ENCODE results near the gene MARCHF3. TPM values are rescaled to one million over a fixed set of nuclear protein-coding genes. Genes with fewer than 3 reads are reported as not detected.
"Not testable (repeated sequence)": the region's sequence is repeated elsewhere in the genome, so short reads cannot be mapped to it uniquely, and the experiment has no call there.

The MARCHF3 gene
- total RNA-seq, 2 experiments from 2014 or later, result 1.1 to 1.5 TPM

- POLR2A ChIA-PET, result no interaction called here
Observed at GRCh38 chr5:127040796-127041520, 10.6 kb upstream of the MARCHF3 start.

GRCh38 chr5:127038550-127038949, 8.2 kb upstream of the MARCHF3 start:
- H3K36me3 Mint-ChIP-seq (ENCODE audit: low read depth), result no peaks in the 10 kb centered on the region
- DNase-seq, result no peak
- H3K27me3 Mint-ChIP-seq, result peaks cover 7% of the 10 kb centered on the region
- no peaks in the 10 kb centered on the region for H3K4me1 Mint-ChIP-seq
- no peak overlapping the region for H3K4me3 Mint-ChIP-seq
- H3K27ac Mint-ChIP-seq, result no peak overlapping the region
- no peaks in the 10 kb centered on the region for H3K9me3 Mint-ChIP-seq
- POLR2A ChIA-PET, result no interaction called here
- CTCF ChIA-PET, result no interaction called here

More at GRCh38 chr5:127040796-127041520, 10.6 kb upstream of the MARCHF3 start:
- H3K27ac Mint-ChIP-seq, result no peak overlapping the region
- H3K4me1 Mint-ChIP-seq, result no peaks in the 10 kb centered on the region
- H3K4me3 Mint-ChIP-seq, result no peak overlapping the region
- no peak for DNase-seq
- H3K9me3 Mint-ChIP-seq, result no peaks in the 10 kb centered on the region
- no peaks in the 10 kb centered on the region for H3K36me3 Mint-ChIP-seq (ENCODE audit: low read depth)
- no peaks in the 10 kb centered on the region for H3K27me3 Mint-ChIP-seq
- CTCF ChIA-PET, result interaction anchor here (1.0 kb wide), 1 partner anchor 9 kb away, joined by 3 read pairs; no protein-coding TSS in a partner anchor

GRCh38 chr5:127031863-127032232, 1.5 kb upstream of the MARCHF3 start:
- no peaks in the 10 kb centered on the region for H3K36me3 Mint-ChIP-seq (ENCODE audit: low read depth)
- CTCF ChIA-PET, result interaction anchor here (1.4 kb wide), 1 partner anchor 9 kb away, joined by 3 read pairs; no protein-coding TSS in a partner anchor
- peaks cover 19% of the 10 kb centered on the region for H3K4me1 Mint-ChIP-seq
- H3K27ac Mint-ChIP-seq, result no peak overlapping the region
- DNase-seq, result no peak
- H3K27me3 Mint-ChIP-seq, result peaks cover 37% of the 10 kb centered on the region
- peak overlapping the region; percentile 86 for H3K4me3 Mint-ChIP-seq
- H3K9me3 Mint-ChIP-seq, result no peaks in the 10 kb centered on the region
- POLR2A ChIA-PET, result interaction anchor here (0.6 kb wide), 1 partner anchor 254 kb away, joined by 3 read pairs; no protein-coding TSS in a partner anchor

DNA sequence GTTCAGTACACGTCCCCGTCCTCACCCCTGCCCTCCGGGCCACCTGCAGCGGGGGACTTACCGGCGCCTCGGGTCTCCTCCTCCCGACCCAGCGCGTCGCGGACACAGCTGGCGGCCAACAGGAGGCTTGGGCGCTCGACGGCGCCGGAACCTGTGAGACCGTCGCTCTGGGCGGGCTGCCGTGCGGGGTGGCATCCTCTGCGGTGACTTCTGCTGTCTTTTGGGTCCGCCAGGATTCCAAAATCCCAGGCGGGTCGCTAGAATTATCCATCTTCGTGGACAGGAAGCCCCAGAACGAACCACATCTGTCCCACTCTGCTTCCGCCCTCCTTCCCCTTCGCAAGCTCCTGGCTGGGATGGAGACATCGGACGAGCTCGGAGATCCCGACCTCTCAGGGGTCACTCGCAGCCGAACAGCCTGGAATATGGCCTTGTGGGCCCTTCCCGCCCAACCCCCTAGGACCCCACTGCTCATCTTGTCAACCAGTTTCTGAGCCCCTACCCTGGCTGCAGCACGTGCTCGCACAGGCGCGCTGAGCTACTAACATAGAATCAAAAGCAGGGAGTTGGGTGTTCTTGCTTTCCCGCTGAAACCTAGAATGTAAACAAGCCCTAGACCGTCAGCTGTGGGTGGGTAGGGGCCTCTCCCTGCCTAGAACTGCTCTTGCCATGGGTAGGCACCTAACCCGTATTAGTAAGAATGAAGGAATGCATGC, 947 bp upstream of the MARCHF3 start:
- peak; percentile 22 for DNase-seq
- Mint-ChIP-seq H3K27me3 (peaks cover 37% of the 10 kb centered on the region), H3K36me3 (ENCODE audit: low read depth) (no peaks in the 10 kb centered on the region), H3K4me1 (peaks cover 19% of the 10 kb centered on the region), H3K4me3 (peak overlapping the region; percentile 86), H3K9me3 (no peaks in the 10 kb centered on the region), H3K27ac (peak overlapping the region; percentile 75)
- CTCF ChIA-PET, result interaction anchor here (1.1 to 1.4 kb wide), 2 partner anchors 9 to 27 kb away, joined by 3 read pairs; no protein-coding TSS in a partner anchor
- POLR2A ChIA-PET, result interaction anchor here (0.6 kb wide), 1 partner anchor 253 kb away, joined by 3 read pairs; no protein-coding TSS in a partner anchor

GRCh38 chr5:127029581-127030258, 638 bp downstream of the MARCHF3 start:
- H3K27ac Mint-ChIP-seq, result peak overlapping the region; percentile 57
- peak; percentile 51 for DNase-seq
- H3K4me1 Mint-ChIP-seq, result peaks cover 19% of the 10 kb centered on the region
- POLR2A ChIA-PET, result no interaction called here
- H3K36me3 Mint-ChIP-seq (ENCODE audit: low read depth), result no peaks in the 10 kb centered on the region
- H3K4me3 Mint-ChIP-seq, result peak overlapping the region; percentile 86
- CTCF ChIA-PET, result interaction anchor here (0.6 to 1.6 kb wide), 4 partner anchors 10 to 456 kb away, joined by 3 to 5 read pairs (median 3); no protein-coding TSS in a partner anchor
- peaks cover 37% of the 10 kb centered on the region for H3K27me3 Mint-ChIP-seq
- no peaks in the 10 kb centered on the region for H3K9me3 Mint-ChIP-seq

GRCh38 chr5:127028822-127029457, 1.4 kb downstream of the MARCHF3 start:
- H3K4me3 Mint-ChIP-seq, result peak overlapping the region; percentile 86
- ChIA-PET POLR2A (no interaction called here), CTCF (interaction anchor here (1.0 to 1.6 kb wide), 3 partner anchors 9 to 17 kb away, joined by 3 to 5 read pairs (median 3); no protein-coding TSS in a partner anchor)
- peaks cover 34% of the 10 kb centered on the region for H3K27me3 Mint-ChIP-seq
- H3K36me3 Mint-ChIP-seq (ENCODE audit: low read depth), result no peaks in the 10 kb centered on the region
- no peak overlapping the region for H3K27ac Mint-ChIP-seq
- no peaks in the 10 kb centered on the region for H3K9me3 Mint-ChIP-seq
- H3K4me1 Mint-ChIP-seq, result peaks cover 19% of the 10 kb centered on the region
- DNase-seq, result no peak

DNA sequence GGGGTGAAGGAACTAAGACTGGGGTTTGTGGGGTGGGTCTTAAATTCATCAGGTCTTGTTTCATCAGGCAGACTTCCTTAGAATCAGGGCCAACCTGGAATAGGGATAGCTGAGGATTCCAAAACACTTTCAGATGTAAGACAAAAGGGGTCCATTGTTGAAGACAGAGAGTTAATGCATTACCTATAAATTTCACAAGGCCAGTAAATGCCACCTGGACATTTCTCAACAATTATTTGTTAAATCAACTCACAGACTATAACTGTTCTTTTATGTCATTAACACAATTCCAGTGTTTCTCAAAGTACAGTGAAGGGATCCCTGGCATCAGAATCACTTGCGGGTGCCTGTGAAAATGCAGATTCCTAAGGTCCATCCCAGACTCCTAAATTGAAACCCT, 2.8 kb downstream of the MARCHF3 start:
- no peaks in the 10 kb centered on the region for H3K9me3 Mint-ChIP-seq
- H3K4me3 Mint-ChIP-seq, result no peak overlapping the region
- POLR2A ChIA-PET, result no interaction called here
- CTCF ChIA-PET, result no interaction called here
- no peak for DNase-seq
- peaks cover 19% of the 10 kb centered on the region for H3K4me1 Mint-ChIP-seq
- no peak overlapping the region for H3K27ac Mint-ChIP-seq
- H3K36me3 Mint-ChIP-seq (ENCODE audit: low read depth), result no peaks in the 10 kb centered on the region
- H3K27me3 Mint-ChIP-seq, result peaks cover 26% of the 10 kb centered on the region

- Mint-ChIP-seq H3K4me3 (no peak overlapping the region), H3K4me1 (peaks cover 12% of the 10 kb centered on the region), H3K27ac (no peak overlapping the region), H3K36me3 (ENCODE audit: low read depth) (no peaks in the 10 kb centered on the region), H3K9me3 (no peaks in the 10 kb centered on the region), H3K27me3 (peaks cover 18% of the 10 kb centered on the region)
- DNase-seq, result no peak
- POLR2A ChIA-PET, result no interaction called here
- CTCF ChIA-PET, result interaction anchor here (1.2 kb wide), 1 partner anchor 290 kb away, joined by 3 read pairs; no protein-coding TSS in a partner anchor
Observed at GRCh38 chr5:127026166-127026565, 4.2 kb downstream of the MARCHF3 start.

DNA sequence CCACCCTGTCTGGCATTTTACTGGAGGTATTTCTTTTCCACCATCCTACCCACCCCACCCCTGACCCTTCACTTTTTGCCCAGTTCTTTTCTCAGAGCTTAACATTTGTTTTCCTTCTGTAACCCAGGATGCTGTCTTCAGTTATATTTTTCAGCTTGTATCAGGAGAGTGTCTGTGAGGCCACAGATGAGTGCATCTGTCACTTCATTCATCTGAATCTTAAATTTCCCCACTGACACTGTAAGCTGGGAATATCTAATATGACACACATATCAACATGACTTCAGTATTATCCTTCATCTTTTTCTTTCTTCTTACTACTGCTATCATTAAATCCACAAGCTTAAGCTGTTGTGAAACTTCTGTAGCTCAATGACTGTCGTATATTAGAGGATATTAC, 4.9 kb downstream of the MARCHF3 start:
- DNase-seq, result no peak
- Mint-ChIP-seq H3K27ac (no peak overlapping the region), H3K4me1 (peaks cover 12% of the 10 kb centered on the region), H3K36me3 (ENCODE audit: low read depth) (no peaks in the 10 kb centered on the region), H3K9me3 (no peaks in the 10 kb centered on the region), H3K27me3 (peaks cover 18% of the 10 kb centered on the region), H3K4me3 (no peak overlapping the region)
- ChIA-PET POLR2A (no interaction called here), CTCF (interaction anchor here (1.2 to 2.1 kb wide), 2 partner anchors 11 to 289 kb away, joined by 3 to 5 read pairs; no protein-coding TSS in a partner anchor)

GRCh38 chr5:127024821-127025220, 5.5 kb downstream of the MARCHF3 start:
- H3K27me3 Mint-ChIP-seq, result peaks cover 18% of the 10 kb centered on the region
- no peak for DNase-seq
- H3K36me3 Mint-ChIP-seq (ENCODE audit: low read depth), result no peaks in the 10 kb centered on the region
- CTCF ChIA-PET, result interaction anchor here (1.2 to 2.1 kb wide), 2 partner anchors 10 to 289 kb away, joined by 3 to 5 read pairs; no protein-coding TSS in a partner anchor
- no peak overlapping the region for H3K27ac Mint-ChIP-seq
- H3K4me3 Mint-ChIP-seq, result no peak overlapping the region
- H3K4me1 Mint-ChIP-seq, result peaks cover 12% of the 10 kb centered on the region
- POLR2A ChIA-PET, result no interaction called here
- H3K9me3 Mint-ChIP-seq, result no peaks in the 10 kb centered on the region

GRCh38 chr5:127023552-127024191, 6.7 kb downstream of the MARCHF3 start:
- H3K27ac Mint-ChIP-seq; H3K4me1 Mint-ChIP-seq; H3K27me3 Mint-ChIP-seq; POLR2A ChIA-PET; DNase-seq; H3K9me3 Mint-ChIP-seq; H3K36me3 Mint-ChIP-seq (ENCODE audit: low read depth); H3K4me3 Mint-ChIP-seq: not testable (repeated sequence)
- CTCF ChIA-PET, result interaction anchor here (0.5 to 2.1 kb wide), 2 partner anchors 9 to 17 kb away, joined by 3 to 5 read pairs; no protein-coding TSS in a partner anchor

DNA sequence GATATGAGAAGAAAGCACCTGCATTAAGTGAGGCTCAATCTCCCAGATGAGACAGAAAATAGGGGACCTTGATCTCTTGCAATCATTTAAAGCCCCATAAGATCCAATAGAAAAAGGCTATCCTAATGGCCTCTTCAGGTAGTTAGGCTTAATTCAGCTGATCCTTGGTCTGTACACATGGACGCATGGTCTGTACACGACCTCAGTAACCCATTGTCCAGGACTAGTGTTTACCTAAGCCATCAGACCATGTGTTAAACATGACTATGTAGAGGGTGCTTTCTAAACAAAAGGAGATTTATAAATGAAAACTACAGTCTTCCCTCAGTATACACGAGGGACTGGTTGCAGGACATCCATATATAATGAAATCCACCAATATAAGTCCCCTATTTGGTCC, 7.5 kb downstream of the MARCHF3 start:
- CTCF ChIA-PET, result no interaction called here
- Mint-ChIP-seq H3K27me3 (peaks cover 6% of the 10 kb centered on the region), H3K4me1 (no peaks in the 10 kb centered on the region), H3K9me3 (no peaks in the 10 kb centered on the region), H3K27ac (no peak overlapping the region), H3K4me3 (no peak overlapping the region), H3K36me3 (ENCODE audit: low read depth) (no peaks in the 10 kb centered on the region)
- POLR2A ChIA-PET, result no interaction called here
- DNase-seq, result no peak

Data from activated CD4-positive, alpha-beta T cell treated with anti-CD3 and anti-CD28 coated beads, Interleukin-2, amount 10 ng/mL, durations not matched to agents 7 days and 5 days (primary cell).